Mammary epithelial cell (primary cell): ENCODE results near the gene MAGOHB.

Experiments
- CTCF ChIP-seq, 2 donors: IDR thresholded peaks in 1 of 2; conservative IDR thresholded peaks in 1 of 2; 2 replicates each; pipeline ENCODE4 v1.5.1; 2011 to 2012; ENCODE audit warnings: inconsistent platforms in 2 of 2, low read length in 2 of 2, mild to moderate bottlenecking in 2 of 2, control low read depth in 1 of 2, low read depth in 1 of 2; ENCODE audit not compliant: insufficient read depth in 1 of 2; ENCODE audit errors: extremely low read depth in 1 of 2
- EZH2 ChIP-seq: IDR thresholded peaks from 2 replicates; pipeline ENCODE4 v1.6.1; 2012; ENCODE audit warnings: low read length, inconsistent platforms, borderline replicate concordance

- TF ChIP-seq CTCF (conservative IDR thresholded peaks at IDR 0.05 in 1 of 2, IDR thresholded peaks at IDR 0.05 in 1 of 2; ENCODE audit: extremely low read depth in 1 of 2, insufficient read depth in 1 of 2, low read depth in 1 of 2, low read length in 2 of 2) (no peak), EZH2 (no peak)
These were observed 47.9 kb upstream of the MAGOHB start for GRCh38 chr12:10661338-10661737.
